HPDE6-E6E7 (cell line): ENCODE data around the gene SRSF6.
A peak's percentile ranks its signal among the peaks of the same experiment; 100 is the strongest.
"Not testable (repeated sequence)": the region's sequence is repeated elsewhere in the genome, so short reads cannot be mapped to it uniquely, and the experiment has no call there.

Experiments
- DNase-seq: peaks from one replicate; pipeline ENCODE4 v3.0.0; 2011; ENCODE audit warnings: missing footprints; ENCODE audit errors: extremely low spot score

Gene SRSF6

GRCh38 chr20:43457640-43458421, at the start of gene SRSF6:
SRSF6 (plus strand) TSS chr20:43457896; CDS start chr20:43458034, 138 bp downstream.
- peak; percentile 98 for DNase-seq

DNA sequence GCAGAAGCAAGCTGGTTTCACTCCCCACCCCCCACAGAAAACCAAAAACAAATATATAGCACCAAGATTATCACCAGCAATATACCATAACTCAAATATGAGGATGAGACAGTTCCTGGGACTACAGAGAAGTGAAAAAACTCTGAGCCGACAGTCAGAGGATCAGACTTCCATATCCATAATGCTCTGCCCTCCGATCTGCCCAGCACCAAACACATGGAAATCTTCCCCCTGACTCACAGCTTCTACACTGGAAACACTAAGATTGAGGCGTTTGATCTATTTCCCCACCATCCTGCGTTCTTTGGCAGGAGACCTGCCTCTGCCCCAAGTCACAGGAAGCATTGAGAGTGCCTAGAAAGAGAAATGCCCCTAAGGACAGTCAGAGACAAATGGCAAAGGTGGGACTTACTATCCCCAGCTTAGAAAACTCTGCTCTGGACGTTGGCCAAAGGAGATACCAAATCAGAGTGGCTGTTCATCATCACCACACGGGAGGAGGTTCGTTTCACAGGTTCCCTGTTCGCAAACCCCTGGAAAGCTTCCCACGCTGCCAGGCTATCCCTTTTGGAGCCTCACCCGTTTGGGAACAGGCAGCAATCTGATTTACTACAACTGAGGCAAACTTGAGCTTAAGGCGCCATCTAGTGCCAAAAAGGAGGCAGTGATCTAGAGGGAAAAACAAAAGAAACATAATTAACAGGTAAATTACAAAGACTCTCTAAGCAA, 48.7 kb upstream of the SRSF6 start:
- DNase-seq: peak; percentile 54

DNA sequence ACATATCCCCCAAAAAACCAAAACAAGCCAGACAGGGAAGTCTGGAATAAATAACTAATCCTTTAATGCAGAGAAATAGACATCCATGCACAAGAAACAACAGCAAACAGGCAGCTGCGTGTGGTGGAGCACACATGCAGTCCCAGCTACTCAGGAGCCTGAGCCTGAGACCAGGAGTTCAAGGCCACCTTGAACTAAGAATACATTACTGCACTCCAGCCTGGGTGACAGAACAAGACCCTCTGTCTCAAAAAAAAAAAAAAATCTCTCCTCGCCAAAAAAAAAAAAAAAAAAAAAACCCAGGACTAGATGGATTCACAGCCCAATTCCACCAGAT, 48.2 kb upstream of the SRSF6 start:
- no peak for DNase-seq

DNA sequence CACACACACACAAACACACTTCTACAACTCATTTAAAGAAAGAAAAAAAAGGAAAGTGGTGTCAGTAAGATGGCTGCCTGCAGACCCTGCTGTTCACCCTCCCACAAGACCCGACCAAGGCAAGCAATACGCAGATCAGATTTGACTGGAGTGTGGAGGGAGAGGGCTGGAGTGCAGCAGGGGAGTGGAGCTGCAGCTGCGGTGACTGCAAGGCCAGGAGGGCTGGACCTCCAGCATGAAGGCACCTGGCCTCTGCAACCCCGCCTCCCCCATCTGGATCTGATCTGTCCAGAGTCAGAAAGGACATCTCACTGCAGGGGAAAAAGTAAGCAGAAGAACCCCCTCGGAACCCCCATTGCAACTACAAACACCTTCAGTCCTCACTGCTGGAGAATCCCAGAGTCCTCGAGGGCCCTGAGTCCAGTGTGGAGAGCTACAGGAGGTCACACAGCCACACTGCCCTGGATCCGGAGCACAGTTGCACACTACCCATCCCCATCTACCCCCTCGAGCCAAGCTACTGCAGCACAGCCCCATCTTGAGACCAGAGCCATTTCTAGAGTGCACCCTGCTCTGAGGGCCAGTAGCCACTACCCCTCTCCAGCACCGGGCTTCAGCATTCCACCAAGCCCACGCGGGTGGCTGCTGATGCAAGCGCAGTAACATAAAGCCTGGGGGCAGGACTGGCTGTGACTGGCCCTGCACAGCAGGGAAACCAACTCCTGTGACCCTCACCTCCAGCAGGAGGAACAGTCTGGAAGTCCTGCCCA, 41.9 kb upstream of the SRSF6 start:
- no peak for DNase-seq

DNA sequence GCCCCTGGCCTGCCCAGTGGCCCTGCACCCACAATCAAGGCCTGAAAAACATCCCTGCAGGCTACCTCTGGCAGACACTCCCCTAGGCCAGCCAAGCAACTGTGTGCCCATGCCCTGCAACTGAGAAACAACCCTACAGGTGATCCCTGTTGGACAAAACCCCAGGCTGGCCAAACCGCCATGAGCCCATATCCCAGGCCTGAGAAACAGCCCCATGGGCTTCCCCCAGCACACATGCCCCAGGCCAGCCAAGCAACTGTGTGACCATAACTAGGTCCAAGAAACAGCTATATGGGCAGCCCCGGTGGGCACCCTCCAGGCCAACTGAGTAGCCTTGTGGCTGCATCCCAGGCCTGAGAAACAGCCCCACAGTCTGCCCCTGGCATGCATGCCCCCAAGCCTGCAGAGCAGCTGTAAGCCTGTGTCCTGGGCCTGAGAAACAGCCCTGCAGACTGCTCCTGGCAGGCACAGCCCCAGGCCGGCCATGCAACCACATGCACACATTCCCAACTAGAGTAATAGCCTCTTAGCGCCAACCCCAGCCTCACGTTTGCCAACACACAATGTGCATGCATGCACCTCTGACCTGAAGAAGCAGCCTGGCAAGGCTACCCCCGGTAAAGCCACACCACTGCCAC, 41.0 kb upstream of the SRSF6 start:
- DNase-seq: no peak

DNA sequence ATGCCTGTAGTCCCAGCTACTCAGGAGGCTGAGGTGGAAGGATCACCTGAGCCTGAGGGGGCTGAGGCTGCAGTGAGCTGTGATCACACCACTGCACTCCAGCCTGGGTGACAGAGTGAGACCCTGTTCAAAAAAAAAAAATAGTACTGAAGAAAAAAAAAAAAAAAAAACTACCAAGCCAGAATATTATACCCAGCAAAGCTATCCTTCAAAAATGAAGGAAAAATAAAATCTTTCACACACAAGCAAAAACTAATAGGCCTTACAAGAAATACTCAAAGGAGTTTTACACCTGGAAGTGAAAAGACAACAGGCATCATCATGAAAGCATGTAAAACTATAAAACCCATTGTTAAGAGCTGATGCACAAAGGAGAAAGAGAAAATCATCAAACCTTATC, 37.5 kb upstream of the SRSF6 start:
- no peak for DNase-seq

DNA sequence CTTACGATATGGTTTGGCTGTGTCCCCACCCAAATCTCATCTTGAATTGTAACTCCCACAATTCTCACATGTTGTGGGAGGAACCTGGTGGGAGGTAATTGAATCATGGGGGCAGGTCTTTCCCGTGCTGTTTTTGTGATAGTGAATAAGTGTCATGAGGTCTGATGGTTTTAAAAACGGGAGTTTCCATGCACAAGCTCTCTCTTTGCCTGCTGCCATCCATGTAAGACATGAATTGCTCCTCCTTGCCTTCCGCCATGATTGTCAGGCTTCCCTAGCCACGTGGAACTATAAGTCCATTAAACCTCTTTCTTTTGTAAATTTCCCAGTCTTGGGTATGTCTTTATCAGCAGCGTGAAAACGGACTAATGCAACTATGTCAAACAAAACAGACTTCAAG, 36.8 kb upstream of the SRSF6 start:
- DNase-seq: not testable (repeated sequence)

DNA sequence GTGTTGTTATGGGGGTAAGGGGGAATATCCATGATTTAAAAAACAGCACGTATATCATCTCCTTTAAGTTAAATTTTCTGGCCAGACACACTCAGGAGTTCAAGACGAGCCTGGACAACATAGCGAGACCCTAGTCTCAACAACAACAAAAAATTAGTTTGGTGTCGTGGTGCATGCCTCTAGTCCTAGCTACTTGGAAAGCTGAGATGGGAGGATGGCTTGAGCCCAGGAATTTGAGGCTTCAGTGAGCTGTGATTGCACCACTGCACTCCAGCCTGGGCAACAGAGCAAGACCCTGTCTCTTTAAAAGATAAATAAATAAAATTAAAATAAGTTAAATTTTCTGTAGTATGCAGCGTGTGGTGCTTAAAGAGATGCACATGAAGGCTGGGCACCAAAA, 31.5 kb upstream of the SRSF6 start:
- no peak for DNase-seq

- DNase-seq: no peak
Measured at GRCh38 chr20:43430265-43431133, 27.2 kb upstream of the SRSF6 start.

- DNase-seq: no peak
Measured at GRCh38 chr20:43431134-43431519, 26.6 kb upstream of the SRSF6 start.

DNA sequence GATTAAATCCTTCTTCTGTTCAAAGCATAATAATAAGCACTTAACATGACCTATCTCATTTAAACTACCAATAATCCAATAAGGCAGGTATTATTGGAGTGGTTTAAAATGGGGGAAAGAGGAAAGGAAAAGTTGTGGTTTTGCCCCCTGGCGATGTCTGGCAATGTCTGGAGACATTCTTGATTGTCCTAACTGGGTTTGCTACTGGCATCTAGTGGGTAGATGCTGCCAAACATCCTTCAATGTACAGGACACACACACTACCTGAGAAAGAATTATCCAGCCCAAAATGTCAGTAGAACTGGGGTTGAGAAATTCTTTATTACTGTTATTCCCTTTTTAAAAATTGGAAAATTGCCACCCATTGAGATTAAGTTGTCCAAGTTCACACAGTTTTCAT, 25.2 kb upstream of the SRSF6 start:
- no peak for DNase-seq

DNA sequence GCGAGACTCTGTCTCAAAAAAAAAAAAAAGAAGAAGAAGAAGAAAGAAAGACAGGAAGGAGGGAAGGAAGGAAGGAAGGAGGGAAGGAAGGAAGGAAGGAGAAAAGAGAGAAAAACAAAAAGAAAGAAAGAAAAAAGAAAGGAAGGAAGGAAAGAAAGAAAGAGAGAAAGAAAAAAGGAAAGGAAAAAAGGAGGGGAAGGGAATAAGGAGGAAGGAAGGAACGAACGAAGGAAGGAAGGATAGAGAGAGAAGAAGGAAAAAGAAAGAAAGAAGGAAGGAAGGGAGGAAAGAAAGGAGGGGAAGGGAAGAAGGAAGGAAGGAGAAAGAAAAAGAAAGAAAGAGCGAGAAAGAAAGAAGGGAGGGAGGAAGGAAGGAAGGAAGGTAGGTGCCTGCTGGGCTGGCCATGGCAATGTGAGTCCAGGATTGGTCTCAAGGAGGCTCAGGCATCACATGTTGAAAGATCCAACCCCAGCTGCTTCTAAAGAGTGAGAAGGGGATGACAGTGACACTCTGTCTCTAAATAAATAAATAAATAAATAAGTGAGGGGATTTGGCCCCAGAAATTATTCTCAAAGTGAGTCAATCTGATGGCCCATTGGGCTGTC, 24.3 kb upstream of the SRSF6 start:
- DNase-seq: no peak

DNA sequence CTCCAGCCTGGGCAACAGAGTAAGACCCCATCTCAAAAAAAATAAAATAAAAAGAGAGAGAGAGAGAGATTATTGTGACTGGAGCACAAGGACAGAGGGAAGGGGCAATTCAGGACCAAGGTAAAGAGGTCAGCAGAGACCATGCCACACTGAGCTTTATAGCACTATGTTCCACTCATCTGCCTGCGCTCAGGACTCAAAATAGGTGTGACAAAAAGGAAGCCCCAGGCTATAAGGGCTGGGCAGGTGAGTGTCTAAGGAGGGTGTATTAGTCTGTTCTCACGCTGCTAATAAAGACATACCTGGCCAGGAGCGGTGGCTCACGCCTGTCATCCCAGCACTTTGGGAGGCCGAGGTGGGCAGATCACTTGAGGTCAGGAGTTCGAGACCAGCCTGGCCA, 23.1 kb upstream of the SRSF6 start:
- DNase-seq: no peak

DNA sequence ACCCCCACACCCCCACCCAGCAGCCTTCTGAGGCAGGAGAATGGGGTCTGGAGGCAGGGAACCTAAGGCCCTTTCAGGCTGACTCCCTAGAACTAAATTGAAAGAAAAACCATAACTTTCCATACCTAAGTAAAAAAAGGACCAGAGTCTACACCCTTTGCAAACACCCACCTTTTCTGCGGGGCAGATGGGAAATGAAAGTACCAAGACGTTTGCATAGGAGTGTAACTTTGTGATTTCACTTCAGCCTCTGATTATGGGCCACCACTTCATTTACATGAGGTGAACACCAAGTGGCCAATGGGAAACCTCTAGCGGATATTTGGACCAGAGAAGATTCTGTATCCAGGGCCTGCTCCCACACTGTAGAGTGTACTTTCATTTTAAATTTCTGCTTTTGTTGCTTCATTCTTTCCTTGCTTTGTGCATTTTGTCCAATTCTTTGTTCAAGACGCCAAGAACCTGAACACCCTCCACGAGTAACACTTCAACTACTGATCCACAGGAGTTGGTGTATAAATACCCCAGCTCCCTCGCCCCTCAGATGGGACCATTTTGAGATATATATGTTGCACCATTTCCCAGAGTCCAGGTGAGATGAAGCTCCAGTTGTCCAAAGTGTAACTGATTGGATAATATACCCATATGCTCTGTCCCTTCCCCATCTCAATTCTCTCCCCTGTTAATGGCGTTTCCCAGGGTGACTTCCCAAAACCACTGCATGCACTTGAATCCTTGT, 18.9 kb upstream of the SRSF6 start:
- no peak for DNase-seq

- no peak for DNase-seq
Measured at GRCh38 chr20:43440531-43440930, 17.2 kb upstream of the SRSF6 start.

DNA sequence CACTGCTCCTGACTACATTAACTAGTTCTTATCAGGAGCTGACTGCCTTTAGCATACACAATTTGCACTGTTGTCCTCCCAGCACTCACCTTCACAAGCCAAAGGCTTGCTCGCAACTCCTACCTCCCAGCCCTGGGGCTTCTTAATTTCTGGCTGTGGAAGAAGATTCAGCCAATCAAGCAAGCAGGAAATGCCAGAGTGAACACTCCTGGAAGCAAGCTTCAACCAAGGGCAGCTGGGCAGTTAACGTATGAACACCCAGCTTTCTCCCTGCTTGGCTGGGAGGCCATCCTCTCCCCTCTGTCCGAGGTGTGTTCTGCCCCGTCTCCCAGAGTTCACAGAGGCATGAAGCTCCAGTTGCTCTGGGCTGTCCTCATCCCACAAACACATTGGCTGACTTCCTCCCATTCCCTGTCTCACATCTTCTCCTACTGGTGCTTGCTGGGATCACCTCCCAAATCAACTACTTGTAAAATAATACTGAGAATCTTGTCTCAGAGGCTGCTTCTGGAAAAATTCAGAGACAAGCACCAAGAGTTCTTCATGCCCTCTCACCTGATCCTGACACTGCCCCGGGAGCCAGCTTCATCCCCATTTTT, 15.3 kb upstream of the SRSF6 start:
- DNase-seq: no peak

GRCh38 chr20:43444107-43444506, 13.6 kb upstream of the SRSF6 start:
- no peak for DNase-seq

DNA sequence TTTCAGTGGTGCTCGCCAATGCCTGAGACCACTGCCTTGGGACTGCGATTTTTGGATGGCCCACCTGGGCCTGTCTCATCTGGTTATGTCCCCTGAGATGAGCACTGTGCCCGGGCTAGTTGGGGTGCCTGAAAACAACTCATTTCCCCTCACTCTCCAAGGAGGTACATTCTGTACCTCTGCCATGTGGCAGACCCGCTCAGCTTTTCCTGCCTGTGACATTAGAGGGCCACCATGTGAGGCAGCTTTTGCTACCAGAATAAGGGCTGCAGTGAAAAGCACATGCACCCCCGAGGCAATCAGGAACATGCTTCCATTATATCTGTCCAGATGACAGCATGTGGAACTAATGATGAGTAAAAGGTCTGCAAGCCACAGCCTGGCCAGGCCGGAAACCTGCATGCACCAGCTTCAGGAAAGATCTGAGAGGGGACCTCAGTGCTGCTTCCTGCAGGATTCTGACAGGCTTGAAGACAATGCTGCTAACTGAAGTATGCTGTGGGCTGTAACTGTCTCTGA, 11.3 kb upstream of the SRSF6 start:
- peak; percentile 81 for DNase-seq

DNA sequence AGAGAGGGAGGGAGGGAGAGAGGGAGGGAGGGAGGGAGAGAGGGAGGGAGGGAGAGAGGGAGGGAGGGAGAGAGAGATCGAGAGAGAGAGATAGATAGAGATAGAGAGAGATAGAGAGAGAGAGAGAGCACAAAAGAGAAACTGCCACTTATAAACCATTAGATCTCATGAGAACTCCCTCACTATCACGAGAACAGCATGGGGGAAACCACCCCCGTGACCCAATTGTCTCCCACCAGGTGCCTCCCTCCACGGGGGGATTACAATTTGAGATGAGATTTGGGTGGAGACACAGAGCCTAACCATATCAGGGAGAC, 9.3 kb upstream of the SRSF6 start:
- not testable (repeated sequence) for DNase-seq
